GM19035 (cell line): ENCODE data around the gene TTC28.

Source experiments
- ATAC-seq: cut with Tn5 transposase; IDR thresholded peaks from one replicate; pipeline ENCODE4 v1.9.1; 2021; ENCODE audit not compliant: unreplicated experiment

TTC28 gene

GRCh38 chr22:28314959-28315358, 364.7 kb downstream of the TTC28 start:
- no peak for ATAC-seq

- ATAC-seq: no peak
These were observed 369.3 kb downstream of the TTC28 start for GRCh38 chr22:28310299-28310698.

- no peak for ATAC-seq
These were observed 379.9 kb downstream of the TTC28 start for GRCh38 chr22:28299753-28300152.

- no peak for ATAC-seq
These were observed 380.3 kb downstream of the TTC28 start for GRCh38 chr22:28299309-28299708.

GRCh38 chr22:28297504-28297903, 382.1 kb downstream of the TTC28 start:
- ATAC-seq: peak; percentile 83

GRCh38 chr22:28296452-28296851, 383.2 kb downstream of the TTC28 start:
- ATAC-seq: no peak

GRCh38 chr22:28283068-28283654, 396.5 kb downstream of the TTC28 start:
- no peak for ATAC-seq

GRCh38 chr22:28282405-28283067, 397.1 kb downstream of the TTC28 start:
- ATAC-seq: no peak

GRCh38 chr22:28279888-28280287, 399.8 kb downstream of the TTC28 start:
- ATAC-seq: no peak

- no peak for ATAC-seq
These were observed 410.4 kb downstream of the TTC28 start for GRCh38 chr22:28269277-28269676.

- no peak for ATAC-seq
These were observed 410.8 kb downstream of the TTC28 start for GRCh38 chr22:28268850-28269249.

GRCh38 chr22:28268171-28268570, 411.5 kb downstream of the TTC28 start:
- no peak for ATAC-seq

- ATAC-seq: no peak
These were observed 419.0 kb downstream of the TTC28 start for GRCh38 chr22:28260619-28261018.

- ATAC-seq: no peak
These were observed 419.8 kb downstream of the TTC28 start for GRCh38 chr22:28259774-28260312.

- ATAC-seq: no peak
These were observed 425.2 kb downstream of the TTC28 start for GRCh38 chr22:28254396-28254795.

GRCh38 chr22:28252539-28252938, 427.1 kb downstream of the TTC28 start:
- ATAC-seq: no peak

GRCh38 chr22:28250036-28250695, 429.5 kb downstream of the TTC28 start:
- no peak for ATAC-seq

GRCh38 chr22:28249402-28249801, 430.2 kb downstream of the TTC28 start:
- ATAC-seq: no peak

- ATAC-seq: no peak
These were observed 431.8 kb downstream of the TTC28 start for GRCh38 chr22:28247667-28248363.

- ATAC-seq: no peak
These were observed 432.5 kb downstream of the TTC28 start for GRCh38 chr22:28247136-28247535.

- no peak for ATAC-seq
These were observed 433.2 kb downstream of the TTC28 start for GRCh38 chr22:28246397-28246796.
